ENCODE measurements around the gene PLA2G2D. TPM values are rescaled to one million over a fixed set of nuclear protein-coding genes. Genes with fewer than 3 reads are reported as not detected.

PLA2G2D gene
- total and polyA plus RNA-seq, 10 of the 15 experiments (the other 5 are each of a cell fraction or from before 2014, with no cell fraction given), result 0.06 to 0.38 (median 0.16) TPM; not detected in 2

DNA sequence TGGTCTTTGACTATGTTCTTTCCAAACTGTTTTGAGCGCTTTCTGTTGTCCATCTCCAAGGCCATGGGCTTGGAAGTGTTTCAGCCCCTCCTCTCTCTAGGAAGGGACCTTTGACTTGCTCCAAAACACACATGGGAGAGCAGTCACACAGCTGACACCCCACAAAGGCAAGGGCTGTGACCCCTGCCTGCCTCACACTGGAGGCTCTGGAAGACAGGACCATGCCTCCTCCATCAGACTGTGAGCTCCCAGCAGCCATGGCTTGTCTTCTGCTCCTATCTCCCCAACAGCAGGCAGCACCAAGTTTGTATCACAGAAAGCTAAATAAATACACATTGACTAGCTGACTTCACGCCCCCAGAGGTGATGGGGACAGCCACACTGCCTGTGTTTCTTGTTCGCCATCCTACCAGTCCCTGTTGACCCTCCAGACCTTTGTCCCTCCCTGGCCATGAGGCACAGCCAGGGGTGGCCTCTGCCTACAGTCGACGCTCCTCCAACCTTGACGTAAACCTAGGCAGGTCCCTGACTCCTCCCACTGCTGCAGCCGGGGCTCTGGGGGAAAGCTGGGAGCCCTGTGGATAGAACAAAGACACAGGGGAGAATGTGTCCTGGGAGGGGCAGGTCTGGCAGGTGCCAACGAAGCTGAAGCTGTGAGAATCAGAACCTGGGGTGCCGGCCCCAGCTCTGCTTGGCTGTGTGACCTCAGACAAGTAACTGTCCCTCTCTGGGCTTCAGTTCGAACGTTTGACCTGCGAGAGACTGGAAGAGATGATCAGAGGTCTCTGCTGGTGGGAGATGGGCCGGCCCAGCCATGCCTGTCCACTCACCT is 24.6 kb upstream of the PLA2G2D start:
- 34% methylated on average over 13 of the region's 13 CpGs for WGBS (ENCODE audit: insufficient coverage, insufficient replicate concordance, low lambda C conversion rate, missing lambda C conversion rate)
- H3K4me3 ChIP-seq, result no peak overlapping the region
- in situ Hi-C loops (cut with MboI) (no loop called here), intact Hi-C loops (cut with micrococcal nuclease; ENCODE audit: unreplicated experiment) (no loop called here)
- ChIA-PET CTCF (interaction anchor here (1.0 to 2.2 kb wide), 3 partner anchors 8 to 42 kb away, joined by 3 to 10 read pairs (median 5); no protein-coding TSS in a partner anchor), SMC1A (ENCODE audit: uncharacterized antibody, unreplicated experiment) (interaction anchor here (6.0 kb wide), 1 partner anchor 43 kb away, joined by 31 read pairs; no protein-coding TSS in a partner anchor), POLR2A (no interaction called here), RAD21 (ENCODE audit: unreplicated experiment) (interaction anchor here (0.7 to 0.9 kb wide), 2 partner anchors 8 to 24 kb away, joined by 3 to 4 read pairs; partner anchors contain the start of gene PLA2G2D)
- no peaks in the 10 kb centered on the region for H3K27me3 ChIP-seq (replicated peaks in 1 of 2; ENCODE audit: control insufficient read depth in 2 of 2, insufficient read depth in 2 of 2, low read length in 1 of 2)
- DNase-seq (ENCODE audit: low read depth, low spot score) (no peak), FAIRE-seq (no peak), ATAC-seq (no peak)
- no peaks in the 10 kb centered on the region for H3K4me1 ChIP-seq (ENCODE audit: control insufficient read depth, insufficient read depth, low read length)
- H3K36me3 ChIP-seq (ENCODE audit: control insufficient read depth in 2 of 2, insufficient read depth in 2 of 2, low read length in 1 of 2), result no peaks in the 10 kb centered on the region
- BruUV-seq (replicated peaks), result no TSS peak
- no peak overlapping the region for H3K9ac ChIP-seq (ENCODE audit: control insufficient read depth, insufficient read depth, low read length)
- H2AFZ ChIP-seq (ENCODE audit: control insufficient read depth, low read depth, low read length), result no peak overlapping the region
- no peaks in the 10 kb centered on the region for H4K20me1 ChIP-seq (ENCODE audit: control insufficient read depth, insufficient read depth)
- no peak overlapping the region for H3K4me2 ChIP-seq (ENCODE audit: control insufficient read depth, insufficient read depth)
- H3K79me2 ChIP-seq (ENCODE audit: control insufficient read depth, insufficient read depth, low read length), result no peaks in the 10 kb centered on the region
- no peaks in the 10 kb centered on the region for H3K9me3 ChIP-seq (replicated peaks; ENCODE audit: control insufficient read depth, insufficient read depth, low read length)
- TF ChIP-seq, protein P1, sequence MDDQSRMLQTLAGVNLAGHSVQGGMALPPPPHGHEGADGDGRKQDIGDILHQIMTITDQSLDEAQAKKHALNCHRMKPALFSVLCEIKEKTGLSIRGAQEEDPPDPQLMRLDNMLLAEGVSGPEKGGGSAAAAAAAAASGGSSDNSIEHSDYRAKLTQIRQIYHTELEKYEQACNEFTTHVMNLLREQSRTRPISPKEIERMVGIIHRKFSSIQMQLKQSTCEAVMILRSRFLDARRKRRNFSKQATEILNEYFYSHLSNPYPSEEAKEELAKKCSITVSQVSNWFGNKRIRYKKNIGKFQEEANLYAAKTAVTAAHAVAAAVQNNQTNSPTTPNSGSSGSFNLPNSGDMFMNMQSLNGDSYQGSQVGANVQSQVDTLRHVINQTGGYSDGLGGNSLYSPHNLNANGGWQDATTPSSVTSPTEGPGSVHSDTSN (IDR thresholded peaks at IDR 0.05; ENCODE audit: insufficient replicate concordance, low read depth, low read length), result no peak
- no peak for TF ChIP-seq ZNF24 (IDR thresholded peaks at IDR 0.05)
- no peak for TF ChIP-seq PML (IDR thresholded peaks at IDR 0.05; ENCODE audit: low read length)
- TF ChIP-seq, protein P2, sequence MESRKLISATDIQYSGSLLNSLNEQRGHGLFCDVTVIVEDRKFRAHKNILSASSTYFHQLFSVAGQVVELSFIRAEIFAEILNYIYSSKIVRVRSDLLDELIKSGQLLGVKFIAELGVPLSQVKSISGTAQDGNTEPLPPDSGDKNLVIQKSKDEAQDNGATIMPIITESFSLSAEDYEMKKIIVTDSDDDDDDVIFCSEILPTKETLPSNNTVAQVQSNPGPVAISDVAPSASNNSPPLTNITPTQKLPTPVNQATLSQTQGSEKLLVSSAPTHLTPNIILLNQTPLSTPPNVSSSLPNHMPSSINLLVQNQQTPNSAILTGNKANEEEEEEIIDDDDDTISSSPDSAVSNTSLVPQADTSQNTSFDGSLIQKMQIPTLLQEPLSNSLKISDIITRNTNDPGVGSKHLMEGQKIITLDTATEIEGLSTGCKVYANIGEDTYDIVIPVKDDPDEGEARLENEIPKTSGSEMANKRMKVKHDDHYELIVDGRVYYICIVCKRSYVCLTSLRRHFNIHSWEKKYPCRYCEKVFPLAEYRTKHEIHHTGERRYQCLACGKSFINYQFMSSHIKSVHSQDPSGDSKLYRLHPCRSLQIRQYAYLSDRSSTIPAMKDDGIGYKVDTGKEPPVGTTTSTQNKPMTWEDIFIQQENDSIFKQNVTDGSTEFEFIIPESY (IDR thresholded peaks at IDR 0.05), result no peak
- TF ChIP-seq, protein P3, sequence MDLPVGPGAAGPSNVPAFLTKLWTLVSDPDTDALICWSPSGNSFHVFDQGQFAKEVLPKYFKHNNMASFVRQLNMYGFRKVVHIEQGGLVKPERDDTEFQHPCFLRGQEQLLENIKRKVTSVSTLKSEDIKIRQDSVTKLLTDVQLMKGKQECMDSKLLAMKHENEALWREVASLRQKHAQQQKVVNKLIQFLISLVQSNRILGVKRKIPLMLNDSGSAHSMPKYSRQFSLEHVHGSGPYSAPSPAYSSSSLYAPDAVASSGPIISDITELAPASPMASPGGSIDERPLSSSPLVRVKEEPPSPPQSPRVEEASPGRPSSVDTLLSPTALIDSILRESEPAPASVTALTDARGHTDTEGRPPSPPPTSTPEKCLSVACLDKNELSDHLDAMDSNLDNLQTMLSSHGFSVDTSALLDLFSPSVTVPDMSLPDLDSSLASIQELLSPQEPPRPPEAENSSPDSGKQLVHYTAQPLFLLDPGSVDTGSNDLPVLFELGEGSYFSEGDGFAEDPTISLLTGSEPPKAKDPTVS (IDR thresholded peaks at IDR 0.05; ENCODE audit: low read depth, low read length), result no peak
- TF ChIP-seq BRCA1 (IDR thresholded peaks at IDR 0.05; ENCODE audit: low read depth, low read length), result no peak
- no peak for TF ChIP-seq TCF7 (IDR thresholded peaks at IDR 0.05; ENCODE audit: borderline replicate concordance)
- H3K27ac ChIP-seq (ENCODE audit: control insufficient read depth, insufficient read depth), result no peak overlapping the region
